C4-2B (cell line): ENCODE data around the gene SUMO4.

Experiments
- H3K27ac ChIP-seq: fragments of 450-650 bp; 2 replicates; pipeline ENCODE4 v1.5.1; 2017
- CTCF ChIP-seq: fragments of 450-650 bp; conservative IDR thresholded peaks from 2 replicates; pipeline ENCODE4 v1.5.1; 2017; ENCODE audit warnings: mild to moderate bottlenecking
- ZFX ChIP-seq: fragments of 450-650 bp; IDR thresholded peaks from 2 replicates; pipeline ENCODE4 v1.6.1; 2017

SUMO4 gene

GRCh38 chr6:149400050-149400449 lies at the start of gene SUMO4:
SUMO4 (plus strand) TSS chr6:149400262; CDS start chr6:149400392, 130 bp downstream.
- no peak within 1 kb of the TSS for H3K27ac ChIP-seq
- TF ChIP-seq ZFX (no peak), CTCF (no peak)

- TF ChIP-seq CTCF (no peak), ZFX (no peak)
- H3K27ac ChIP-seq, result no peak overlapping the region
These were observed 46.1 kb upstream of the SUMO4 start for GRCh38 chr6:149354009-149354408.

GRCh38 chr6:149356081-149356750 lies 43.8 kb upstream of the SUMO4 start:
- no peak overlapping the region for H3K27ac ChIP-seq
- TF ChIP-seq CTCF (no peak), ZFX (no peak)

- no peak for TF ChIP-seq CTCF
- no peak overlapping the region for H3K27ac ChIP-seq
These were observed 42.1 kb upstream of the SUMO4 start for GRCh38 chr6:149357726-149358538.

- H3K27ac ChIP-seq, result no peak overlapping the region
- TF ChIP-seq ZFX (no peak), CTCF (no peak)
These were observed 40.6 kb upstream of the SUMO4 start for GRCh38 chr6:149359440-149359839.

- no peak overlapping the region for H3K27ac ChIP-seq
- TF ChIP-seq ZFX (no peak), CTCF (no peak)
These were observed 39.5 kb upstream of the SUMO4 start for GRCh38 chr6:149360536-149360935.

- H3K27ac ChIP-seq, result no peak overlapping the region
- TF ChIP-seq CTCF (no peak), ZFX (no peak)
These were observed 37.8 kb upstream of the SUMO4 start for GRCh38 chr6:149362289-149362688.
